Activated B cell treated with CpG ODN at 0.5 μM for 24 hours (primary cell): ENCODE data around the gene SCAPER. TPM values are rescaled to one million over a fixed set of nuclear protein-coding genes. Genes with fewer than 3 reads are reported as not detected.
"Not testable (repeated sequence)": the region's sequence is repeated elsewhere in the genome, so short reads cannot be mapped to it uniquely, and the experiment has no call there.

Experiments used
- ATAC-seq: fragments of 200-7000 bp; cut with Tn5 transposase; one replicate; pipeline ENCODE4 v1.10.0; 2021; ENCODE audit warnings: low read depth, mild to moderate bottlenecking, moderate library complexity
- CTCF ChIA-PET: fragments of 350-600 bp; sonication (Branson Sonifier 250); formaldehyde crosslinking; loops from one replicate; lab custom pipeline; 2021; ENCODE audit warnings: antibody characterized with exemption; lab: Charles Lee
- POLR2A ChIA-PET: fragments of 350-600 bp; sonication (Branson Sonifier 250); formaldehyde crosslinking; loops from one replicate; lab custom pipeline; 2021; ENCODE audit warnings: antibody characterized with exemption; lab: Charles Lee
- DNase-seq: peaks from one replicate; pipeline ENCODE4 v3.0.0; 2022
- H3K27ac Mint-ChIP-seq: one replicate; pipeline ENCODE4 v1.8.0; 2020; ENCODE audit warnings: mixed read lengths
- H3K27me3 Mint-ChIP-seq: one replicate; pipeline ENCODE4 v1.8.0; 2021; ENCODE audit warnings: mixed read lengths
- H3K36me3 Mint-ChIP-seq: one replicate; pipeline ENCODE4 v1.8.0; 2021; ENCODE audit warnings: low read depth, mixed read lengths
- H3K4me1 Mint-ChIP-seq: one replicate; pipeline ENCODE4 v1.8.0; 2021; ENCODE audit warnings: mixed read lengths
- H3K4me3 Mint-ChIP-seq: one replicate; pipeline ENCODE4 v1.8.0; 2020; ENCODE audit warnings: mild to moderate bottlenecking, mixed read lengths
- H3K9me3 Mint-ChIP-seq: one replicate; pipeline ENCODE4 v1.8.0; 2020; ENCODE audit warnings: mixed read lengths
- CTCF ChIP-seq: fragments of 200-600 bp; IDR thresholded peaks from one replicate; pipeline ENCODE4 v1.8.0; 2022; ENCODE audit warnings: antibody characterized with exemption, mild to moderate bottlenecking
- intact Hi-C: fragments of 100-400 bp; cut with micrococcal nuclease; formaldehyde crosslinking; loops from one replicate; pipeline ENCODE4 v1.15.1; 2024
- total RNA-seq: library from RNA; stranded (reverse); gene quantifications from 2 replicates; pipeline ENCODE4 v1.2.3, GENCODE V29; 2022

The SCAPER gene
- total RNA-seq, 1 donor from 2014 or later = 38.8 TPM

GRCh38 chr15:76313731-76314130 is 591.4 kb downstream of the SCAPER start:
- ChIA-PET CTCF (no interaction called here), POLR2A (no interaction called here)
- Mint-ChIP-seq H3K9me3 (no peaks in the 10 kb centered on the region), H3K36me3 (peaks cover 3% of the 10 kb centered on the region), H3K27ac (no peak overlapping the region), H3K4me1 (peaks cover 24% of the 10 kb centered on the region), H3K27me3 (peaks cover 2% of the 10 kb centered on the region), H3K4me3 (no peak overlapping the region)
- ATAC-seq (no peak), DNase-seq (no peak)
- TF ChIP-seq CTCF = no peak
- intact Hi-C loops = loop anchor here (10.0 kb wide), 2 partner anchors 621 to 751 kb away; partner anchors contain the start of gene RCN2

- CTCF ChIA-PET, H3K4me3 Mint-ChIP-seq, ATAC-seq, H3K27ac Mint-ChIP-seq, POLR2A ChIA-PET, H3K27me3 Mint-ChIP-seq, DNase-seq, H3K36me3 Mint-ChIP-seq, H3K9me3 Mint-ChIP-seq: not testable (repeated sequence)
- H3K4me1 Mint-ChIP-seq = peaks cover 30% of the 10 kb centered on the region
- intact Hi-C loops = loop anchor here (10.0 kb wide), 2 partner anchors 622 to 752 kb away; partner anchors contain the start of gene RCN2
These were observed 592.0 kb downstream of the SCAPER start for GRCh38 chr15:76313175-76313567.

GRCh38 chr15:76312540-76313174 is 592.5 kb downstream of the SCAPER start:
- no peaks in the 10 kb centered on the region for H3K9me3 Mint-ChIP-seq
- no peak for TF ChIP-seq CTCF
- POLR2A ChIA-PET = no interaction called here
- no peak overlapping the region for H3K27ac Mint-ChIP-seq
- DNase-seq (no peak), ATAC-seq (no peak)
- H3K4me1 Mint-ChIP-seq = peaks cover 32% of the 10 kb centered on the region
- peak overlapping the region; percentile 7 for H3K4me3 Mint-ChIP-seq
- CTCF ChIA-PET = no interaction called here
- peaks cover 9% of the 10 kb centered on the region for H3K36me3 Mint-ChIP-seq
- H3K27me3 Mint-ChIP-seq = no peaks in the 10 kb centered on the region
- intact Hi-C loops = loop anchor here (10.0 kb wide), 2 partner anchors 622 to 752 kb away; partner anchors contain the start of gene RCN2

GRCh38 chr15:76311100-76311953 is 593.8 kb downstream of the SCAPER start, which contains the start of gene ETFA:
Gene ETFA (minus strand): TSS chr15:76311469. CDS start chr15:76311388, 81 bp downstream.
- ATAC-seq (peak; percentile 97), DNase-seq (peak; percentile 90)
- intact Hi-C loops = loop anchor here (1.0 to 10.0 kb wide), 4 partner anchors 24 to 753 kb away; partner anchors contain the start of gene RCN2
- no peaks in the 10 kb centered on the region for H3K27me3 Mint-ChIP-seq
- peak within 1 kb of the TSS; percentile 89 for H3K4me3 Mint-ChIP-seq
- CTCF ChIA-PET = no interaction called here
- TF ChIP-seq CTCF = no peak
- peaks cover 35% of the 10 kb centered on the region for H3K4me1 Mint-ChIP-seq
- H3K27ac Mint-ChIP-seq = peak within 1 kb of the TSS; percentile 82
- POLR2A ChIA-PET = interaction anchor here (1.0 to 1.9 kb wide), 2 partner anchors 25 to 29 kb away, joined by 11 to 16 read pairs; partner anchors contain the start of gene ISL2
- peaks cover 9% of the 10 kb centered on the region for H3K36me3 Mint-ChIP-seq
- H3K9me3 Mint-ChIP-seq = no peaks in the 10 kb centered on the region

GRCh38 chr15:76310475-76311099 is 594.6 kb downstream of the SCAPER start:
- Mint-ChIP-seq H3K27ac (peak overlapping the region; percentile 82), H3K4me1 (peaks cover 39% of the 10 kb centered on the region), H3K27me3 (no peaks in the 10 kb centered on the region), H3K4me3 (peak overlapping the region; percentile 89), H3K9me3 (no peaks in the 10 kb centered on the region), H3K36me3 (peaks cover 12% of the 10 kb centered on the region)
- no peak for ATAC-seq
- TF ChIP-seq CTCF = no peak
- no peak for DNase-seq
- intact Hi-C loops = loop anchor here (1.0 to 10.0 kb wide), 4 partner anchors 25 to 754 kb away; partner anchors contain the start of gene RCN2
- ChIA-PET CTCF (no interaction called here), POLR2A (interaction anchor here (0.6 to 1.9 kb wide), 3 partner anchors 30 to 1116 kb away, joined by 4 to 11 read pairs (median 6); no protein-coding TSS in a partner anchor)
